ENCODE data around the gene SUGCT.

Gene SUGCT

DNA sequence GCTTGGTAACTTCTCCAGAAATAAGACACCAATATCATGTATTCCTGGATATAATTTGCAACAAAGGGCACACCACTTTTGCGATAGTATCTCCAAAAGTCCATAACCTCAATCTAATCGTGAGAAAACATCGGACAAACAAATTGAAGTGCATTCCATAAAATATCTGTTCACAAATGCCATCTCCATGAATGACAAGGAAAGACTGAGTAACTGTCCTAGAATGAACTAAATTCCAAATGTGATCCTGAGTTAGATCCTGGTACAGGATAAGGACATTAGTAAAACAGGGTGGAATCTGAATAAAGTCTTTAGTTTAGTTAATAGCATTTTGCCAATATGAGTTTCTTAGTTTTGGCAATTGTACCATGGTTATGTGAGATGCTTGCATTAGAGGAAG, 384.2 kb downstream of the SUGCT start:
- DNase-seq (ENCODE audit: low read depth in 3 of 3) = no peak

GRCh38 chr7:40520986-40521738, 386.4 kb downstream of the SUGCT start:
- no peak for DNase-seq (ENCODE audit: low read depth in 3 of 3)

DNA sequence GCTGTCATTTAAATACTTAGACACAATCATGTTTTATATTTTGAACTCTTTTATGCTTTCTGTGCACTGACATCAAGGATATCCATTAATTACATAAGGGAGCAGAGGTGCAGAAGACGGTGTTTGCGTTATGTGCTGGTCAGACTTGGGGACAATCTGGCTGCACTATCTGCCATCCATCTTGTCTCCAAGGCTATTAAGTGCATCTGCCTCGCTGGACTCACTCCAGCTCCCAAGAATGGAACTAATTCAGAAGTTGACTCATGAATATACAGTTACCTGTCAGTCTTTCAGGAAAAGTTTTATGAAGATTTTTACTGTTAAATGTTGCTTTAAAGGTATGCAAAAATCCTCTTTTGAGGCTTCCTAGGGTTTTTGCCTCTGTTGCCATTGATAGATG, 391.0 kb downstream of the SUGCT start:
- no peak for DNase-seq (ENCODE audit: low read depth in 3 of 3)

DNA sequence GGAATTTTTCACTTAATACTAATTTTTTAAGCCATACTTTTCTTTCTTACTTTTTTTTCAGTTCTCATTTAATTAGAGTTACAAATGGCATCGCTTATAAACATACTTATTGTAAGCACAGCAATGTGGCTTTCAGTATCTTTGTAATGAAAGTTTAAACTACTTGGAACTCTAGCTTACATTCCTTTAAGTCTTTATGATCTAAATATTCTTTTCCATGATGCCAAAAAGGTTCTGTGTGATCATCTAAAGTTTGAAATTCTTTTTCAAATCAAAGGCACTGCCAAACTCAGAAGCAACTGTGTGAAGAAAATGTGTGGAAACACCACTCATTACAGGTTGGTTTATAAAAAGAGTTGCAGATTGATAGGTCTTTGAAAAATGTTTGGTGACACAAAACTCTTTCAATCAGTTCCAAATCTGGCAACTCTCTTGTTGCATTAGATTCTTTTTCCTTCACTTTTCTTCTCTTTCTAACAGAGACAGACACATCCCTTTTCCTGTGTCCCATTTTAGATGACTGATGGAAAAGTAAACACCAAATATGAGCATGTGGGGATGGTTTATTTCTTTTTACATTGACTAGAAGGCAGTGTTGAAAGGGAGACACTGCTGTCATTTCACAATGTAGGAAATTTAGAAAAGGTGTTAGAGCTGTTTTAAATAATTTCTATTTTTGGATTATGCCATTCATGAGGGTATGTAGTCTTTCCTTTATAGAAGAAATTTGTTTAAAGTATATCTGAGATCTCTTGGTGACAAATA, 392.3 kb downstream of the SUGCT start:
- no peak for DNase-seq (ENCODE audit: low read depth in 3 of 3)

DNA sequence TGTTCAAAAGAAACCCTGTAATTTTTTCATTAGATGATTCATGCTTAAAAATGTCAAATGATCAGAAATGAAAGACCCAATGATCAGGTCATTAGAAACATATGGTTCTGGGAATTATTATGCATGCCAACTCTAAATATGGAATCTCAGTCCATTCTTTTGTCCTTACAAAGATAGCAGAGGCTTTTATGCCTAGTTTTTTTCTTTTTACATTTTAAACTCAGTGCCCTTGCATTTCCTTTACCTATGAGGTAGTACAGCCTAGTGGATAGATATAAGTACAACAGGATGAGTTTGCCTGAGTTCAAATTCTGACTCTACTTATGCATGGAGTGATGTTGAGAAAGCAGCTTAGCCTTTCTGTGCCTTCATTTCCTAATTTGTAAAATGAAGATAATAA, 392.9 kb downstream of the SUGCT start:
- no peak for DNase-seq (ENCODE audit: low read depth in 3 of 3)

- DNase-seq (ENCODE audit: low read depth in 3 of 3) = no peak
Observed at GRCh38 chr7:40530292-40530691, 395.5 kb downstream of the SUGCT start.

DNA sequence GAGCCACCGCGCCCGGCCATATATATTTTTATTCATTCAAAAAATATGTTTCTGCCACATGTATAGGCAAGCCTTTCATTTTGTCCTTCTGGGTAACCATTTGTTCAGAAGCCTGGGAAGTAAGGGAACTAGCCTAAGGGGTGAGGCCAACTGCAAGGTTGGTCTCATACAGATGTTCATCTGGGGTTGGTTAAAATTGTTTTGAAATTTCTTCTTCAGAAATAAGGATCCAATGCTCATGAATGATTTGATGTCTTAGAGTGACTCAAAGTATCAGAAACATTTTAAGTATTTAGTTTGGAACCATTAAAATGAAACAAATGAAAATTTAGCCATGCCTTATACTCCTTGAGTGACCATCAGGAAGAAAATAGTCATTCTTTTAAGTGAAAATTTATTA, 397.2 kb downstream of the SUGCT start:
- no peak for DNase-seq (ENCODE audit: low read depth in 3 of 3)

DNA sequence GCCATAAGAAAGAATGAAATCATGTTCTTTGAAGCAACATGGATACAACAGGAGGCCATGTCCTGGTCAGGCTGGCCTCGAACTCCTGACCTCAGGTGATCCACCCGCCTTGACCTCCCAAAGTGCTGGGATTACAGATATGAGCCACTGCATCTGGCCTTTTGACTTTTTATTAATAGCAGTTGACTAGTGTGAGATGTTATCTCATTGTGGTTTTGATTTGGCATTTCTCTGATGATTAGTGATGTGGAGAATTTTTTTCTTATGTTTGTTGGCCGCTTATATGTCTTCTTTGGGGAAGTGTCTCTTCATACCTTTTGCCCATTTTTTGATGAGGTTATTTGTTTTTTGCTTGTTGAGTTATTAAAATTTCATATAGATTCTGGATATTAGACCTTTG, 400.9 kb downstream of the SUGCT start:
- DNase-seq (ENCODE audit: low read depth in 3 of 3) = no peak

DNA sequence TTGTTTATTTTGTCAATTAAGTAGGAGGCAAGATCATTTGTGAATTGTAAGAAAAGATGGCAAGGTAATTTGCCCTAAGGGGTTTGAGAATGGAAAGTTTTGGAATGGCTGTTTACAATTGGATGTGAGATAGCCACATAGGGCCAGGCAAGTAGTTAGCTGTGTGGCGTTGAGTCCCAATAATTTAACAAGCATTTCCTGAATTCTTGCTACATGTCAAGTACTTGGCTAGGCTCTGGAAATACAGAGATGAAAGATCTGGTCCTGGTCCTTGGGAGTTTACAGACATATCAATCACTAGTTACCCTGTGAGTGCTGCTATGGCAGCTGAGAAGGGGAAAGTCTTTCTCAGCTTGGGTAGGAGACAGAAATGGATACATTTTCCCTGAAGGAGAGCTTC, 401.6 kb downstream of the SUGCT start:
- no peak for DNase-seq (ENCODE audit: low read depth in 3 of 3)

- DNase-seq (ENCODE audit: low read depth in 3 of 3) = no peak
Observed at GRCh38 chr7:40538281-40538680, 403.5 kb downstream of the SUGCT start.

GRCh38 chr7:40541336-40541735, 406.5 kb downstream of the SUGCT start:
- no peak for DNase-seq (ENCODE audit: low read depth in 3 of 3)

DNA sequence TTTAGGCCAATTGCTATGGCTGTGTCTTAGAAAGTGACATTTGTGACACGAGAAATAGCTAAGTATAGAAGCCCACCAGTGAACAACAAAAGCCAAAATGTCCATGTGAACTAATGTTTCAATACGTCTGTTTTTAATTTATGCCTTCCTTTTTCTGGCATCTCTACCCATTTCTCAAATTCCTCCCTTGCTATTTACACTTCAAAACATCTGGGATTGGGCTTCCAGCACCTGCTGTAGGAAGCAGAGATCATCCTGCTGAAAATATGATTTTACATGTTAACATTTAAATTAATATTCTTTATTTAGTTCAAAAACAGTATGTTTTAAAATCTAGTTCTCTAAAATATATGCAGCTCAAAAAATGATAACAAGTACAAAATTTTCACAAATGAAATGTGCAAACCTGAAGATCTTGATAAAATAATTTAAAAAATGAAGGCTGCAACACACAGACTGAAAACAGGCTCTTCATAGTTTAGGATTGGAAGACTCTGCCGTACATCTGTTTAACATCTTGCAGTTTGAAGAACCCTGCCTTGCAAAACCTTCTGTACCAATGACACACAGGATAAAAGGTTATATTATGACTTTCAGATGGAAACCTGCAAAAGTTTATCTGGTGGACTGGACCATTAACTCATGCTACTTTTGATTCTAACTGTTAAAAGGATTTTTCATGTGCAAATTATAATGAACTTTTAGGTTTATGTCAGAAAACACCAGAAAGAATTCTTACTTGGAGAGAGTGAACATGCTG, 408.4 kb downstream of the SUGCT start:
- DNase-seq (ENCODE audit: low read depth in 3 of 3) = no peak

- no peak for DNase-seq (ENCODE audit: low read depth in 3 of 3)
Observed at GRCh38 chr7:40544221-40544723, 409.5 kb downstream of the SUGCT start.

DNA sequence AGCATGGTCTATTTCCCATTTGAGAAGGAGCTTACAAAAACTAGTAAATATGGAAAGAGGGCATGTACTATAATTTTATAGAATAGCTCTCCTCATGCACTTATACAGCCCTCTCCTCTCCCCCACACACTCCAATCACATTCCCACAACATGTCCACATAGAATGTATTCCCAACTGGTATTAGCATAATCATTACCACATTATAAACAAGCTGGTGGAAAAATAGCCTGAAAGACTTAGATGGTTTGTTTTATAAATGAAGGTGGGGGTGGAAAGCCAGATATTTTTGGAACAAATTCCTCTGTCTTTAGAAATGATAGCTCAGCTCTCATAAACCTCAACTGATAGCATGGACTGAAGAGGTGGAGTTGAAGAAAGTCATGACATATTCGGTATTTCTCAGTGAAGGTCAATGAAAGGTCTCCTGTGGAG, 410.1 kb downstream of the SUGCT start:
- no peak for DNase-seq (ENCODE audit: low read depth in 3 of 3)

GRCh38 chr7:40545739-40546138, 410.9 kb downstream of the SUGCT start:
- DNase-seq (ENCODE audit: low read depth in 3 of 3) = no peak

- no peak for DNase-seq (ENCODE audit: low read depth in 3 of 3)
Observed at GRCh38 chr7:40546616-40547501, 412.1 kb downstream of the SUGCT start.

- no peak for DNase-seq (ENCODE audit: low read depth in 3 of 3)
Observed at GRCh38 chr7:40549372-40550039, 414.7 kb downstream of the SUGCT start.

GRCh38 chr7:40551685-40552576, 417.1 kb downstream of the SUGCT start:
- DNase-seq (ENCODE audit: low read depth in 3 of 3) = no peak

DNA sequence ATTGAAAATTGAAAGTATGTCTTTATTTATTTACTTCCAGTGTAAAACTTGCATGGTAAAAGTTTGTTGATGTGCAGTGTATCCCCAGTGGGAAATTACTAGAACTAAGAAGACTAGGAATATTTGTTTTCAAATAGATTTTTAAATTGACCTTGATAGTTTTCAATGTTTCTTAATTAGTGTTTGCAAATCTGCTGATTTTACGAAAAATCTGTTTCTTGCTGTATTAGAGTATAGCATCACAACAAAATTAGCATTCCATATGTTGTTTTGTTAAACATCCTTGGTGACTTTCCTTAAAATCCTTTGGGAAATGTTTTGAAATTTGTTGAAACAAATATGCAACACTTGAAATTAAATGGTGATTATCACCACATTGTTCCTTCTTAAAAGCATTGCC, 425.9 kb downstream of the SUGCT start:
- DNase-seq (ENCODE audit: low read depth in 3 of 3) = no peak

DNA sequence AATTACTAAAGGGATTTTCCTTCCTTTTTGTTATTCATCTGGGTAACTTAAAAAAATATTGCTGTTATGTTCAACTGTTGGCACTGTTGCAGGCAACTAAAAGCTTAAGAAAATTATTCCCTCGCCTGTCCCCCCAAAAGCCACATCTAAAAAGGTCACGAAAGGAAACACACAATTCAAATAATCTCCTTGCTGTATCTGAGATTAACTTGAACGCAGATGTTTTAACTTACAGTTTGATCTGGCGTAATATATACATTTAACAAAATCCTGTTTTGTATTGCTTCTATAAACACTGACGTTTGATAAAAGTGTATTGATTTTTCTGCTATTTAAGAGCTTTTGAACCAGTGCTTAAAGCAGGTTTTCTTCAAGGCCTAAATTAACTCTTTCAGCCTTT, 432.1 kb downstream of the SUGCT start:
- DNase-seq (ENCODE audit: low read depth in 3 of 3) = no peak
